H9 (cell line): ENCODE results near the gene PCDHGB2. TPM values are rescaled to one million over a fixed set of nuclear protein-coding genes. Genes with fewer than 3 reads are reported as not detected.

Source experiments
- DNase-seq: peaks from one replicate; pipeline ENCODE4 v3.0.0-alpha.2; 2017
- H2AFZ ChIP-seq: one replicate; pipeline ENCODE4 v1.6.1; 2013; ENCODE audit warnings: mild to moderate bottlenecking, low read length, control low read depth, moderate library complexity
- H2AK5ac ChIP-seq: 2 replicates; pipeline ENCODE4 v1.6.1; 2013; ENCODE audit warnings: low read length, control low read depth, mixed read lengths; ENCODE audit not compliant: insufficient read length
- H2BK120ac ChIP-seq: one replicate; pipeline ENCODE4 v1.6.1; 2013; ENCODE audit warnings: low read depth, mild to moderate bottlenecking, low read length, control low read depth, inconsistent platforms; ENCODE audit not compliant: poor library complexity, severe bottlenecking
- H2BK12ac ChIP-seq: 2 replicates; pipeline ENCODE4 v1.6.1; 2013; ENCODE audit warnings: low read length, control low read depth, mixed read lengths, low read depth; ENCODE audit not compliant: insufficient read length
- H2BK15ac ChIP-seq: 2 replicates; pipeline ENCODE4 v1.6.1; 2013; ENCODE audit warnings: low read depth, low read length, control low read depth
- H2BK20ac ChIP-seq: one replicate; pipeline ENCODE4 v1.6.1; 2013; ENCODE audit warnings: low read depth, mild to moderate bottlenecking, low read length, control low read depth, inconsistent platforms; ENCODE audit not compliant: poor library complexity, severe bottlenecking
- H2BK5ac ChIP-seq: 2 replicates; pipeline ENCODE4 v1.6.1; 2013; ENCODE audit warnings: low read length, control low read depth, mixed read lengths; ENCODE audit not compliant: insufficient read length
- H3K14ac ChIP-seq: 2 replicates; pipeline ENCODE4 v1.6.1; 2013; ENCODE audit warnings: low read length, control low read depth; ENCODE audit not compliant: insufficient read depth
- H3K18ac ChIP-seq: 2 replicates; pipeline ENCODE4 v1.6.1; 2013; ENCODE audit warnings: low read depth, mild to moderate bottlenecking, mixed read lengths, low read length, control low read depth; ENCODE audit not compliant: insufficient read length
- H3K23ac ChIP-seq: 2 replicates; pipeline ENCODE4 v1.6.1; 2013; ENCODE audit warnings: low read length, control low read depth, mixed read lengths, low read depth; ENCODE audit not compliant: insufficient read length
- H3K23me2 ChIP-seq: 2 replicates; pipeline ENCODE4 v1.6.1; 2013; ENCODE audit warnings: low read depth, mild to moderate bottlenecking, mixed read lengths, low read length, control low read depth; ENCODE audit not compliant: insufficient read length, poor library complexity, severe bottlenecking
- H3K27ac ChIP-seq: 2 replicates; pipeline ENCODE4 v1.5.1; 2013; ENCODE audit warnings: low read length, control low read depth, mixed read lengths, low read depth; ENCODE audit not compliant: insufficient read length
- H3K27me3 ChIP-seq: 2 replicates; pipeline ENCODE4 v1.6.1; 2013; ENCODE audit warnings: low read length, control low read depth, inconsistent platforms; ENCODE audit not compliant: insufficient read depth
- H3K4ac ChIP-seq: 2 replicates; pipeline ENCODE4 v1.6.1; 2013; ENCODE audit warnings: low read depth, mild to moderate bottlenecking, control low read depth, inconsistent platforms, low read length, moderate library complexity
- H3K4me1 ChIP-seq: 2 replicates; pipeline ENCODE4 v1.6.1; 2013; ENCODE audit warnings: low read length, control low read depth, inconsistent platforms; ENCODE audit not compliant: insufficient read depth
- H3K4me2 ChIP-seq: 2 replicates; pipeline ENCODE4 v1.6.1; 2013; ENCODE audit warnings: low read length, control low read depth, mixed read lengths; ENCODE audit not compliant: insufficient read length, insufficient read depth
- H3K56ac ChIP-seq: 2 replicates; pipeline ENCODE4 v1.6.1; 2013; ENCODE audit warnings: low read depth, mild to moderate bottlenecking, mixed read lengths, low read length, control low read depth; ENCODE audit not compliant: insufficient read length
- H3K79me1 ChIP-seq: 2 replicates; pipeline ENCODE4 v1.6.1; 2013; ENCODE audit warnings: low read depth, mild to moderate bottlenecking, moderate library complexity, low read length, control low read depth, inconsistent platforms; ENCODE audit not compliant: insufficient read depth, poor library complexity, severe bottlenecking
- H3K79me2 ChIP-seq: 2 replicates; pipeline ENCODE4 v1.6.1; 2013; ENCODE audit warnings: low read length, control low read depth, inconsistent platforms; ENCODE audit not compliant: insufficient read depth
- H3K9ac ChIP-seq: 2 replicates; pipeline ENCODE4 v1.6.1; 2013; ENCODE audit warnings: low read length, control low read depth, mixed read lengths; ENCODE audit not compliant: insufficient read length; ENCODE audit errors: extremely low read depth
- H3K9me3 ChIP-seq: one replicate; pipeline ENCODE4 v1.6.1; 2013; ENCODE audit warnings: low read depth, low read length, inconsistent platforms; ENCODE audit not compliant: control insufficient read depth
- H3T11ph ChIP-seq: one replicate; pipeline ENCODE4 v1.6.1; 2013; ENCODE audit warnings: mild to moderate bottlenecking, low read length, control low read depth, inconsistent platforms
- H4K20me1 ChIP-seq: one replicate; pipeline ENCODE4 v1.6.1; 2013; ENCODE audit not compliant: control insufficient read depth, insufficient read length, insufficient read depth
- H4K5ac ChIP-seq: 2 replicates; pipeline ENCODE4 v1.6.1; 2013; ENCODE audit warnings: low read depth, mild to moderate bottlenecking, mixed read lengths, low read length, control low read depth; ENCODE audit not compliant: insufficient read length
- H4K8ac ChIP-seq: replicated peaks from 2 replicates; pipeline ENCODE4 v1.6.1; 2013; ENCODE audit warnings: low read length, control low read depth, mixed read lengths, low read depth; ENCODE audit not compliant: insufficient read length
- H4K91ac ChIP-seq: 2 replicates; pipeline ENCODE4 v1.6.1; 2013; ENCODE audit warnings: low read depth, mild to moderate bottlenecking, moderate library complexity, mixed read lengths, low read length, control low read depth; ENCODE audit not compliant: insufficient read length
- H3K27ac Mint-ChIP-seq, 3 experiments: 2 replicates in 2 of 3; 3 replicates in 1 of 3; pipeline ENCODE4 v1.8.0; 2020 to 2021; ENCODE audit warnings: mixed read lengths in 3 of 3, mild to moderate bottlenecking in 1 of 3, moderate library complexity in 1 of 3
- H3K27me3 Mint-ChIP-seq: 2 replicates; pipeline ENCODE4 v1.8.0; 2021; ENCODE audit warnings: low read depth, mild to moderate bottlenecking, moderate library complexity, mixed read lengths
- H3K36me3 Mint-ChIP-seq, 3 experiments: 2 replicates in 2 of 3; 3 replicates in 1 of 3; pipeline ENCODE4 v1.8.0; 2020 to 2021; ENCODE audit warnings: low read depth in 3 of 3, mixed read lengths in 3 of 3; ENCODE audit not compliant: insufficient read depth in 1 of 3
- H3K4me1 Mint-ChIP-seq, 2 experiments: 2 replicates each; pipeline ENCODE4 v1.8.0; 2020; ENCODE audit warnings: mixed read lengths in 2 of 2
- H3K4me3 Mint-ChIP-seq, 2 experiments: 2 replicates in 1 of 2; 3 replicates in 1 of 2; pipeline ENCODE4 v1.8.0; 2020 to 2021; ENCODE audit warnings: mild to moderate bottlenecking in 2 of 2, mixed read lengths in 2 of 2, moderate library complexity in 1 of 2
- H3K9me3 Mint-ChIP-seq, 2 experiments: 2 replicates in 1 of 2; 3 replicates in 1 of 2; pipeline ENCODE4 v1.8.0; 2020; ENCODE audit warnings: mild to moderate bottlenecking in 2 of 2, mixed read lengths in 2 of 2, moderate library complexity in 1 of 2
- WGBS: extraction: QIAGEN DNeasy Blood & Tissue Kit; methylation state at CpG from one replicate; pipeline ENCODE4 v1.1.7; 2013; ENCODE audit warnings: missing lambda C conversion rate, low lambda C conversion rate, mixed read lengths; ENCODE audit not compliant: insufficient read length; ENCODE audit errors: extremely low coverage; 5-methylcytosine and 5-hydroxymethylcytosine counted together
- total RNA-seq: library from RNA; stranded (reverse); gene quantifications from 2 replicates; pipeline ENCODE4 v1.2.1, GENCODE V29; 2021
- TF ChIP-seq, protein P1 (sequence below): fragments of 200-600 bp; sonication (generic); conservative IDR thresholded peaks from 3 replicates; pipeline ENCODE4 v1.8.0; 2021; ENCODE audit warnings: antibody characterized with exemption, mild to moderate bottlenecking

Gene PCDHGB2
- total RNA-seq, 1 experiment from 2014 or later = 3.8 TPM

DNA sequence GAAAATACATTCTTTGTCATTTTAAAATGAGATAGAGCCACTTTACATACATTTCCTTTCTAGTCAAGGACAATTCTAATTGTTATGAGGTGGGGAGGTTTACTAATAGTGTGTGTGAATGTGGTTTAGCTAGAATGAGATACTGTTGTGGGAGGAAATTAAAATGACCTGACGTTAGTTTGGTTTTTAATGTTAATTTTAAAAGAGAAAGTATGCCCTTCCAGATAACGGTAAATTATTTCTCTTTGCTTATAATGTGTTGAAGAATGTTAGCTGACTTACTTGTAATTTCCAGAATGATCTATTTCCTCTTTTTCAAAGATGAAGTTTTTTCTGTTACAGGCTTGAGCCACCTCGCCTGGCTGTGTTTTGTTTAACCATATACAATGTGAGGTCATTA is 37.5 kb upstream of the PCDHGB2 start:
- no peak overlapping the region for H3K27ac ChIP-seq
- H4K91ac ChIP-seq = no peak overlapping the region
- no peak overlapping the region for H3T11ph ChIP-seq
- no peak overlapping the region for H2AK5ac ChIP-seq
- H3K23ac ChIP-seq = no peak overlapping the region
- no peak overlapping the region for H2BK20ac ChIP-seq
- H2AFZ ChIP-seq = no peak overlapping the region
- H3K14ac ChIP-seq = no peak overlapping the region
- H3K4me1 Mint-ChIP-seq = peaks cover 13 to 21% of the 10 kb centered on the region in 2 experiments
- TF ChIP-seq, protein P1, sequence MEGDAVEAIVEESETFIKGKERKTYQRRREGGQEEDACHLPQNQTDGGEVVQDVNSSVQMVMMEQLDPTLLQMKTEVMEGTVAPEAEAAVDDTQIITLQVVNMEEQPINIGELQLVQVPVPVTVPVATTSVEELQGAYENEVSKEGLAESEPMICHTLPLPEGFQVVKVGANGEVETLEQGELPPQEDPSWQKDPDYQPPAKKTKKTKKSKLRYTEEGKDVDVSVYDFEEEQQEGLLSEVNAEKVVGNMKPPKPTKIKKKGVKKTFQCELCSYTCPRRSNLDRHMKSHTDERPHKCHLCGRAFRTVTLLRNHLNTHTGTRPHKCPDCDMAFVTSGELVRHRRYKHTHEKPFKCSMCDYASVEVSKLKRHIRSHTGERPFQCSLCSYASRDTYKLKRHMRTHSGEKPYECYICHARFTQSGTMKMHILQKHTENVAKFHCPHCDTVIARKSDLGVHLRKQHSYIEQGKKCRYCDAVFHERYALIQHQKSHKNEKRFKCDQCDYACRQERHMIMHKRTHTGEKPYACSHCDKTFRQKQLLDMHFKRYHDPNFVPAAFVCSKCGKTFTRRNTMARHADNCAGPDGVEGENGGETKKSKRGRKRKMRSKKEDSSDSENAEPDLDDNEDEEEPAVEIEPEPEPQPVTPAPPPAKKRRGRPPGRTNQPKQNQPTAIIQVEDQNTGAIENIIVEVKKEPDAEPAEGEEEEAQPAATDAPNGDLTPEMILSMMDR = no peak
- H3K27ac Mint-ChIP-seq = no peak overlapping the region
- H3K4me2 ChIP-seq = no peak overlapping the region
- peaks cover 5% of the 10 kb centered on the region for H3K27me3 Mint-ChIP-seq
- H3K4me3 Mint-ChIP-seq = no peak overlapping the region; a peak in 1 of 5 replicates
- no peak overlapping the region for H3K56ac ChIP-seq
- H2BK5ac ChIP-seq = no peak overlapping the region
- no peaks in the 10 kb centered on the region for H3K4me1 ChIP-seq
- no peak overlapping the region for H3K9ac ChIP-seq
- no peak overlapping the region for H3K18ac ChIP-seq
- no peak overlapping the region for H2BK12ac ChIP-seq
- H2BK120ac ChIP-seq = no peak overlapping the region
- peaks cover 2% of the 10 kb centered on the region for H3K79me1 ChIP-seq
- peaks cover 30 to 45% (median 35%) of the 10 kb centered on the region in 3 experiments for H3K36me3 Mint-ChIP-seq
- H3K27me3 ChIP-seq = no peaks in the 10 kb centered on the region
- peaks cover 51 to 71% of the 10 kb centered on the region in 2 experiments for H3K9me3 Mint-ChIP-seq
- no peak for DNase-seq
- 100% methylated on average over 1 of the region's 3 CpGs for WGBS
- no peak overlapping the region for H2BK15ac ChIP-seq
- peaks cover 6% of the 10 kb centered on the region; the same call in 1 of the 2 replicates for H3K79me2 ChIP-seq
- H3K23me2 ChIP-seq = peaks cover 12% of the 10 kb centered on the region
- no peak overlapping the region for H4K5ac ChIP-seq
- H4K20me1 ChIP-seq = no peaks in the 10 kb centered on the region
- no peak overlapping the region for H4K8ac ChIP-seq
- H3K9me3 ChIP-seq = peaks cover 22% of the 10 kb centered on the region
- no peak overlapping the region for H3K4ac ChIP-seq
